SK-N-MC (cell line): ENCODE data around the gene RCOR2.

Source experiments
- EZH2 ChIP-seq: fragments of 200-600 bp; sonication (generic); IDR thresholded peaks from one replicate; pipeline ENCODE4 v1.6.1; 2017; ENCODE audit warnings: antibody characterized with exemption
- FOXP2 ChIP-seq: optimal IDR thresholded peaks from 2 replicates; pipeline ENCODE3; 2011; ENCODE audit warnings: mild to moderate bottlenecking, moderate library complexity; ENCODE audit not compliant: insufficient read depth; ENCODE audit errors: extremely low read length, control extremely low read depth
- POLR2AphosphoS5 ChIP-seq: IDR thresholded peaks from 2 replicates; pipeline ENCODE4 v1.6.1; 2012; ENCODE audit warnings: mild to moderate bottlenecking, low read depth, low read length, borderline replicate concordance

DNA sequence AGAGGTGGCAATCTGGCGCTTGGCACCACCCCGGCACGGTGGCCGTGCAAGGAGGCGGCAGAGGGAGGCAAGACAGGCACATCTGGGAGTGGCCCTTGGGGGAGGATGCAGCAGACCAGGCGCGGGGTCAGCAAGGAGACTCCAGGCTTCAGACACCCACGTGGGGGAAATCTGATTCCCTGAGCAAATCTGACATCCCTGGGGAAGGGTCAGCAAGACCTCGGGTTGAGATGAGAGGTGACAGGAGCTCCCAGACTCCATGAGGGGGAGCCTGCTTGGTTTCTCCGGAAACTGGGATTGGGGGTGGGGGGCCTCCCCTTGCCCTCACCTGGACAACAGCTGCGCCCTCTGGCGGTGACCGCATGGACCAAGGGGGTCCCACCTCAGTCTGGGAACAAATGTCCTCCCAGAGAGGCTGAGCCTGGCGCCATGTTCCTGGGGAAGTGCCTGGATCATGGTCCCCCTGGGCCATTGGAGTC lies 4.0 kb upstream of the RCOR2 start:
- TF ChIP-seq EZH2 (no peak), POLR2AphosphoS5 (no peak), FOXP2 (no peak)
